ENCODE data around the gene UCKL1.

- TF ChIP-seq, protein P1, sequence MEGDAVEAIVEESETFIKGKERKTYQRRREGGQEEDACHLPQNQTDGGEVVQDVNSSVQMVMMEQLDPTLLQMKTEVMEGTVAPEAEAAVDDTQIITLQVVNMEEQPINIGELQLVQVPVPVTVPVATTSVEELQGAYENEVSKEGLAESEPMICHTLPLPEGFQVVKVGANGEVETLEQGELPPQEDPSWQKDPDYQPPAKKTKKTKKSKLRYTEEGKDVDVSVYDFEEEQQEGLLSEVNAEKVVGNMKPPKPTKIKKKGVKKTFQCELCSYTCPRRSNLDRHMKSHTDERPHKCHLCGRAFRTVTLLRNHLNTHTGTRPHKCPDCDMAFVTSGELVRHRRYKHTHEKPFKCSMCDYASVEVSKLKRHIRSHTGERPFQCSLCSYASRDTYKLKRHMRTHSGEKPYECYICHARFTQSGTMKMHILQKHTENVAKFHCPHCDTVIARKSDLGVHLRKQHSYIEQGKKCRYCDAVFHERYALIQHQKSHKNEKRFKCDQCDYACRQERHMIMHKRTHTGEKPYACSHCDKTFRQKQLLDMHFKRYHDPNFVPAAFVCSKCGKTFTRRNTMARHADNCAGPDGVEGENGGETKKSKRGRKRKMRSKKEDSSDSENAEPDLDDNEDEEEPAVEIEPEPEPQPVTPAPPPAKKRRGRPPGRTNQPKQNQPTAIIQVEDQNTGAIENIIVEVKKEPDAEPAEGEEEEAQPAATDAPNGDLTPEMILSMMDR (IDR thresholded peaks at IDR 0.05), result no peak
- no peak for TF ChIP-seq POLR2A (IDR thresholded peaks at IDR 0.05)
Observed at GRCh38 chr20:63903796-63904561, 52.2 kb downstream of the UCKL1 start.
